HCT116 (cell line): ENCODE measurements around the gene ATP13A4. TPM values are rescaled to one million over a fixed set of nuclear protein-coding genes. Genes with fewer than 3 reads are reported as not detected.

Experiments used
- ATAC-seq: fragments of 200-7000 bp; cut with Tn5 transposase; 2 replicates; pipeline ENCODE4 v1.9.1; 2020; ENCODE audit warnings: mild to moderate bottlenecking, moderate library complexity
- BruUV-seq: library from RNA; stranded (reverse); fragments of 400-500 nt; replicated peaks from 2 replicates; lab custom pipeline; 2021; lab: Mats Ljungman, UMichigan
- CTCF ChIA-PET: fragments of 300-600 bp; sonication (Branson Sonifier 250); formaldehyde crosslinking; loops from one replicate; lab custom pipeline; 2021; ENCODE audit warnings: antibody characterized with exemption; lab: Charles Lee
- POLR2A ChIA-PET: fragments of 300-600, 350-600 bp; sonication (Branson Sonifier 250); formaldehyde crosslinking; loops from one replicate; lab custom pipeline; 2021; ENCODE audit warnings: antibody characterized with exemption; lab: Charles Lee
- RAD21 ChIA-PET, 2 experiments: fragments of 300-600 bp; sonication (Branson Sonifier 250); formaldehyde crosslinking; loops; one replicate each; lab custom pipeline; 2023; ENCODE audit warnings: low total read pairs in 2 of 2; ENCODE audit not compliant: uncharacterized antibody in 2 of 2, unreplicated experiment in 2 of 2, low non-redundant PET in 1 of 2; lab: Charles Lee
- DNase-seq: peaks from one replicate; pipeline ENCODE4 v3.0.0-alpha.2; 2010; ENCODE audit warnings: low read depth, low spot score
- H2AFZ ChIP-seq: fragments of 200-600 bp; shearing (Covaris generic), sonication (generic); 2 replicates; pipeline ENCODE4 v1.6.1; 2017; ENCODE audit warnings: low read depth, mixed run types, mixed read lengths, antibody characterized with exemption, low read length; ENCODE audit not compliant: poor library complexity, severe bottlenecking
- H3K27ac ChIP-seq: 2 replicates; pipeline ENCODE4 v1.5.1; 2012; ENCODE audit warnings: low read depth, low read length
- H3K27me3 ChIP-seq: fragments of 200-600 bp; sonication (generic); 2 replicates; pipeline ENCODE4 v1.6.1; 2016; ENCODE audit warnings: mixed run types, low read length, mixed read lengths; ENCODE audit not compliant: insufficient read depth
- H3K36me3 ChIP-seq, 2 experiments: fragments of 200-500 bp in 1 of 2; fragments of 200-600 bp in 1 of 2; sonication (Bioruptor generic) in 1 of 2; sonication (generic) in 1 of 2; 2 replicates each; pipeline versions ENCODE4 v1.5.1 to v1.6.1; 2014 to 2016; ENCODE audit warnings: low read length in 2 of 2, inconsistent platforms in 1 of 2, mixed read lengths in 1 of 2, mixed run types in 1 of 2; ENCODE audit not compliant: insufficient read depth in 2 of 2, control insufficient read depth in 1 of 2
- H3K4me1 ChIP-seq, 2 experiments: fragments of 200-600 bp in 1 of 2; sonication (generic) in 1 of 2; 2 replicates each; pipeline versions ENCODE4 v1.5.1 to v1.6.1; 2012 to 2017; ENCODE audit warnings: low read length in 2 of 2, inconsistent platforms in 1 of 2, mild to moderate bottlenecking in 1 of 2, mixed read lengths in 1 of 2, mixed run types in 1 of 2, moderate library complexity in 1 of 2; ENCODE audit not compliant: insufficient read depth in 2 of 2, control insufficient read depth in 1 of 2
- H3K4me2 ChIP-seq: fragments of 200-600 bp; sonication (generic); 2 replicates; pipeline ENCODE4 v1.6.1; 2017; ENCODE audit warnings: mixed run types, low read length, mixed read lengths
- H3K4me3 ChIP-seq, 2 experiments: fragments of 200-600 bp in 1 of 2; sonication (generic) in 1 of 2; replicated peaks in 1 of 2; 2 replicates each; pipeline ENCODE4 v1.5.1; 2011 to 2016; ENCODE audit warnings: low read length in 2 of 2, control low read depth in 1 of 2, low read depth in 1 of 2, mild to moderate bottlenecking in 1 of 2, mixed read lengths in 1 of 2, mixed run types in 1 of 2
- H3K79me2 ChIP-seq: fragments of 200-600 bp; sonication (generic); 2 replicates; pipeline ENCODE4 v1.6.1; 2017; ENCODE audit warnings: mild to moderate bottlenecking, mixed run types, low read length, moderate library complexity, mixed read lengths; ENCODE audit not compliant: insufficient read depth
- H3K9ac ChIP-seq: fragments of 200-600 bp; sonication (generic); 2 replicates; pipeline ENCODE4 v1.6.1; 2016; ENCODE audit warnings: low read length, mixed read lengths
- H3K9me2 ChIP-seq: fragments of 200-600 bp; sonication (generic), shearing (Covaris generic); 2 replicates; pipeline ENCODE4 v1.6.1; 2017; ENCODE audit warnings: mixed run types, mild to moderate bottlenecking, moderate library complexity; ENCODE audit not compliant: insufficient read depth
- H3K9me3 ChIP-seq, 2 experiments: fragments of 200-500 bp in 1 of 2; fragments of 200-600 bp in 1 of 2; sonication (Bioruptor generic) in 1 of 2; sonication (generic) in 1 of 2; 2 replicates each; pipeline ENCODE4 v1.6.1; 2014 to 2017; ENCODE audit warnings: low read length in 2 of 2, mixed read lengths in 2 of 2, inconsistent platforms in 1 of 2, low read depth in 1 of 2, mild to moderate bottlenecking in 1 of 2, mixed run types in 1 of 2, moderate library complexity in 1 of 2; ENCODE audit not compliant: control insufficient read depth in 1 of 2, insufficient read depth in 1 of 2
- H4K20me1 ChIP-seq: fragments of 200-600 bp; sonication (generic), shearing (Covaris generic); 2 replicates; pipeline ENCODE4 v1.6.1; 2017; ENCODE audit warnings: mixed run types, mild to moderate bottlenecking, moderate library complexity; ENCODE audit not compliant: insufficient read depth
- ATF3 ChIP-seq: IDR thresholded peaks from 2 replicates; pipeline ENCODE4 v1.6.1; 2012
- CBX3 ChIP-seq: IDR thresholded peaks from 2 replicates; pipeline ENCODE4 v1.6.1; 2012; ENCODE audit warnings: low read depth
- CEBPB ChIP-seq: IDR thresholded peaks from 2 replicates; pipeline ENCODE4 v1.6.1; 2012; ENCODE audit warnings: low read depth
- CTCF ChIP-seq, 3 experiments: fragments of 200-600 bp in 1 of 3; sonication (generic) in 1 of 3; IDR thresholded peaks in 2 of 3; conservative IDR thresholded peaks in 1 of 3; 2 replicates each; pipeline ENCODE4 v1.5.1; 2012 to 2017; ENCODE audit warnings: low read depth in 2 of 3, low read length in 2 of 3, antibody characterized with exemption in 1 of 3, borderline replicate concordance in 1 of 3, control low read depth in 1 of 3, mild to moderate bottlenecking in 1 of 3, mixed read lengths in 1 of 3, mixed run types in 1 of 3, moderate library complexity in 1 of 3; ENCODE audit not compliant: insufficient read depth in 1 of 3
- EGR1 ChIP-seq: IDR thresholded peaks from 2 replicates; pipeline ENCODE4 v1.6.1; 2012; ENCODE audit warnings: low read depth
- EZH2 ChIP-seq: fragments of 200-600 bp; sonication (generic); IDR thresholded peaks from 2 replicates; pipeline ENCODE4 v1.6.1; 2017; ENCODE audit warnings: antibody characterized with exemption, mixed run types
- EZH2phosphoT487 ChIP-seq: fragments of 200-600 bp; IDR thresholded peaks from 2 replicates; pipeline ENCODE4 v1.6.1; 2018; ENCODE audit warnings: antibody characterized with exemption, borderline replicate concordance
- FOSL1 ChIP-seq: IDR thresholded peaks from 2 replicates; pipeline ENCODE4 v1.6.1; 2012; ENCODE audit warnings: low read depth
- POLR2A ChIP-seq: IDR thresholded peaks from 2 replicates; pipeline ENCODE4 v1.7.0; 2011; ENCODE audit warnings: borderline replicate concordance; ENCODE audit not compliant: insufficient read depth, insufficient read length; ENCODE audit errors: extremely low read depth
- POLR2AphosphoS5 ChIP-seq: IDR thresholded peaks from 2 replicates; pipeline ENCODE4 v1.6.1; 2011; ENCODE audit warnings: mild to moderate bottlenecking, low read depth, low read length, moderate library complexity
- RAD21 ChIP-seq: IDR thresholded peaks from 2 replicates; pipeline ENCODE4 v1.6.1; 2012; ENCODE audit warnings: low read depth, mild to moderate bottlenecking
- REST ChIP-seq: IDR thresholded peaks from 2 replicates; pipeline ENCODE4 v1.6.1; 2012; ENCODE audit warnings: low read depth
- SP1 ChIP-seq: IDR thresholded peaks from 2 replicates; pipeline ENCODE4 v1.6.1; 2012; ENCODE audit warnings: low read depth
- TCF7L2 ChIP-seq: IDR thresholded peaks from 2 replicates; pipeline ENCODE4 v1.7.0; 2011; ENCODE audit warnings: borderline replicate concordance, inconsistent platforms; ENCODE audit not compliant: insufficient read depth, insufficient read length; ENCODE audit errors: extremely low read depth
- ZBTB33 ChIP-seq: IDR thresholded peaks from 2 replicates; pipeline ENCODE4 v1.6.1; 2011; ENCODE audit warnings: mild to moderate bottlenecking, low read length, moderate library complexity; ENCODE audit not compliant: insufficient replicate concordance; ENCODE audit errors: extremely low read depth
- ZFX ChIP-seq: fragments of 450-650 bp; IDR thresholded peaks from 2 replicates; pipeline ENCODE4 v1.6.1; 2017
- ZNF274 ChIP-seq: fragments of 200-500 bp; sonication (Bioruptor generic); IDR thresholded peaks from 2 replicates; pipeline ENCODE4 v1.6.1; 2014; ENCODE audit warnings: mild to moderate bottlenecking, low read depth, low read length, inconsistent platforms
- intact Hi-C: fragments of 100-400 bp; cut with micrococcal nuclease; formaldehyde crosslinking; loops from 2 replicates; pipeline ENCODE4 v1.10.0; 2022
- total RNA-seq: library from RNA; stranded (reverse); gene quantifications from one replicate; pipeline ENCODE4 v1.2.1, GENCODE V29; 2021; ENCODE audit not compliant: unreplicated experiment

The ATP13A4 gene
- total RNA-seq, 1 experiment from 2014 or later, result 0.15 TPM

GRCh38 chr3:193498215-193498614 is 56.5 kb downstream of the ATP13A4 start:
- RAD21 ChIA-PET, result no interaction called here
- intact Hi-C loops, result no loop called here
- H3K4me1 ChIP-seq, result no peaks in the 10 kb centered on the region

More at GRCh38 chr3:193498215-193498614, 56.5 kb downstream of the ATP13A4 start:
- Histone ChIP-seq H3K9me3 (no peaks in the 10 kb centered on the region), H3K4me2 (no peak overlapping the region), H3K36me3 (no peaks in the 10 kb centered on the region), H3K9ac (no peak overlapping the region), H4K20me1 (no peaks in the 10 kb centered on the region), H3K27ac (no peak overlapping the region), H3K79me2 (no peaks in the 10 kb centered on the region), H3K27me3 (peaks cover 49% of the 10 kb centered on the region), H2AFZ (no peak overlapping the region), H3K9me2 (no peaks in the 10 kb centered on the region), H3K4me3 (no peak overlapping the region)
- DNase-seq (no peak), ATAC-seq (no peak)
- no peak for TF ChIP-seq CEBPB
- TF ChIP-seq TCF7L2, result no peak
- TF ChIP-seq FOSL1, result no peak
- no peak for TF ChIP-seq CBX3
- no peak for TF ChIP-seq ZBTB33
- no peak for TF ChIP-seq SP1
- no peak for TF ChIP-seq RAD21
- no peak for TF ChIP-seq EGR1
- TF ChIP-seq ATF3, result no peak
- TF ChIP-seq REST, result no peak
- no peak for TF ChIP-seq CTCF (IDR thresholded peaks at IDR 0.05 in 2 of 3, conservative IDR thresholded peaks at IDR 0.05 in 1 of 3; ENCODE audit: borderline replicate concordance in 1 of 3, insufficient read depth in 1 of 3, low read depth in 2 of 3, low read length in 2 of 3)
- no peak for TF ChIP-seq ZNF274
- TF ChIP-seq POLR2AphosphoS5, result no peak
- TF ChIP-seq EZH2phosphoT487, result no peak
- no peak for TF ChIP-seq EZH2
- no peak for TF ChIP-seq POLR2A
- no peak for TF ChIP-seq ZFX
- no TSS peak for BruUV-seq
- ChIA-PET POLR2A (no interaction called here), CTCF (no interaction called here)
